CD8-positive, alpha-beta memory T cell (primary cell): Measurements from ENCODE around the gene TPRX1. TPM values are rescaled to one million over a fixed set of nuclear protein-coding genes. Genes with fewer than 3 reads are reported as not detected.
A peak's percentile ranks its signal among the peaks of the same experiment; 100 is the strongest.
"Not testable (repeated sequence)": the region's sequence is repeated elsewhere in the genome, so short reads cannot be mapped to it uniquely, and the experiment has no call there.

ENCODE experiments used
- CTCF ChIA-PET: fragments of 350-600 bp; sonication (Branson Sonifier 250); formaldehyde crosslinking; loops from one replicate; lab custom pipeline; 2021; ENCODE audit warnings: antibody characterized with exemption; lab: Charles Lee
- POLR2A ChIA-PET: fragments of 350-600 bp; sonication (Branson Sonifier 250); formaldehyde crosslinking; loops from one replicate; lab custom pipeline; 2021; ENCODE audit warnings: antibody characterized with exemption; lab: Charles Lee
- DNase-seq, 5 donors: peaks; one replicate each; pipeline versions ENCODE4 v3.0.0 to v3.0.0-alpha.2; 2020 to 2022; ENCODE audit warnings: mixed read lengths in 1 of 5
- H3K27ac ChIP-seq: one replicate; pipeline ENCODE4 v1.7.0; 2013; ENCODE audit warnings: low read depth, mild to moderate bottlenecking, low read length, moderate library complexity
- H3K27me3 ChIP-seq: 2 replicates; pipeline ENCODE4 v1.7.0; 2013; ENCODE audit warnings: low read length, mild to moderate bottlenecking; ENCODE audit not compliant: insufficient read depth, poor library complexity, severe bottlenecking
- H3K36me3 ChIP-seq: 2 replicates; pipeline ENCODE4 v1.7.0; 2013; ENCODE audit warnings: mild to moderate bottlenecking, low read length, moderate library complexity; ENCODE audit not compliant: insufficient read depth
- H3K4me1 ChIP-seq: 2 replicates; pipeline ENCODE4 v1.7.0; 2013; ENCODE audit warnings: mild to moderate bottlenecking, low read length, moderate library complexity; ENCODE audit not compliant: insufficient read depth
- H3K4me3 ChIP-seq: 2 replicates; pipeline ENCODE4 v1.7.0; 2013; ENCODE audit warnings: mild to moderate bottlenecking, low read length
- H3K9me3 ChIP-seq: 2 replicates; pipeline ENCODE4 v1.7.0; 2013; ENCODE audit warnings: mild to moderate bottlenecking, low read length
- H3K27ac Mint-ChIP-seq, 8 donors: one replicate each; pipeline ENCODE4 v1.8.0; 2020 to 2021; ENCODE audit warnings: mixed read lengths in 8 of 8, mild to moderate bottlenecking in 6 of 8, inconsistent platforms in 3 of 8, moderate library complexity in 3 of 8
- H3K27me3 Mint-ChIP-seq, 2 donors: one replicate each; pipeline ENCODE4 v1.8.0; 2020 to 2021; ENCODE audit warnings: mixed read lengths in 2 of 2, mild to moderate bottlenecking in 1 of 2, moderate library complexity in 1 of 2
- H3K36me3 Mint-ChIP-seq, 3 donors: one replicate each; pipeline ENCODE4 v1.8.0; 2020 to 2021; ENCODE audit warnings: mixed read lengths in 3 of 3, inconsistent platforms in 1 of 3, mild to moderate bottlenecking in 1 of 3
- H3K4me1 Mint-ChIP-seq, 3 donors: one replicate each; pipeline ENCODE4 v1.8.0; 2020 to 2021; ENCODE audit warnings: mixed read lengths in 3 of 3, inconsistent platforms in 1 of 3, mild to moderate bottlenecking in 1 of 3
- H3K4me3 Mint-ChIP-seq, 7 donors: one replicate each; pipeline ENCODE4 v1.8.0; 2020 to 2021; ENCODE audit warnings: mixed read lengths in 7 of 7, mild to moderate bottlenecking in 6 of 7, moderate library complexity in 4 of 7, inconsistent platforms in 2 of 7
- H3K9me3 Mint-ChIP-seq, 5 donors: one replicate each; pipeline ENCODE4 v1.8.0; 2020 to 2022; ENCODE audit warnings: mixed read lengths in 5 of 5, mild to moderate bottlenecking in 3 of 5, moderate library complexity in 2 of 5, inconsistent platforms in 1 of 5
- polyA plus RNA-seq: library from polyadenylated mRNA; unstranded; fragments of 300-500 nt; fragmentation: Illumina TruSeq; gene quantifications from one replicate; pipeline ENCODE4 v1.2.3, GENCODE V29; 2021
- total RNA-seq, 2 experiments: library from RNA; stranded (reverse); gene quantifications; one replicate each; pipeline ENCODE4 v1.2.3, GENCODE V29; 2021

Gene TPRX1
- total and polyA plus RNA-seq, 3 experiments from 2014 or later = not detected

DNA sequence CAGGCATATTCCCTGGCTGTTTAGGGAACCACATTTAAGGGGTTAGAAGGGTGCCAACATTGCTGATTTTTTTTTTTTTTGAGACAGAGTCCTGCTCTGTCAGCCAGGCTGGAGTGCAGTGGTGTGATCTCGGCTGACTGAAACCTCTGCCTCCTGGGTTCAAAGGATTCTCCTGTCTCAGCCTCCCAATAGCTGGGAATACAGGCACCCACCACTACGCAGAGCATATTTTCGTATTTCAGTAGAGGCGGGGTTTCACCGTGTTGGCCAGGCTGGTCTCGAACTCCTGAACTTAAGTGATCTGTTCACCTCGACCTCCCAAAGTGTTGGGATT lies 9.6 kb upstream of the TPRX1 start:
- POLR2A ChIA-PET = no interaction called here
- Histone ChIP-seq H3K4me1 (no peaks in the 10 kb centered on the region), H3K27ac (no peak overlapping the region), H3K9me3 (no peaks in the 10 kb centered on the region), H3K4me3 (no peak overlapping the region), H3K27me3 (no peaks in the 10 kb centered on the region), H3K36me3 (no peaks in the 10 kb centered on the region)
- Mint-ChIP-seq H3K4me3 (no peak overlapping the region), H3K27ac (no peak overlapping the region), H3K27me3 (peaks cover 8 to 12% of the 10 kb centered on the region in 2 donors), H3K4me1 (no peaks in the 10 kb centered on the region), H3K9me3 (no peaks in the 10 kb centered on the region), H3K36me3 (no peaks in the 10 kb centered on the region)
- DNase-seq = no peak
- CTCF ChIA-PET = interaction anchor here (1.1 kb wide), 1 partner anchor 8 kb away, joined by 3 read pairs; no protein-coding TSS in a partner anchor

GRCh38 chr19:47813304-47813994 lies 9.1 kb upstream of the TPRX1 start:
- Histone ChIP-seq H3K27me3 (no peaks in the 10 kb centered on the region), H3K4me3 (no peak overlapping the region), H3K4me1 (no peaks in the 10 kb centered on the region), H3K27ac (no peak overlapping the region), H3K36me3 (no peaks in the 10 kb centered on the region), H3K9me3 (no peaks in the 10 kb centered on the region)
- H3K27ac Mint-ChIP-seq = peak overlapping the region in 1 of 8 donors; percentile 3
- H3K9me3 Mint-ChIP-seq = no peaks in the 10 kb centered on the region
- peaks cover 3 to 11% of the 10 kb centered on the region in 2 donors for H3K27me3 Mint-ChIP-seq
- POLR2A ChIA-PET = no interaction called here
- H3K36me3 Mint-ChIP-seq = no peaks in the 10 kb centered on the region
- DNase-seq = peak; percentile 25 to 72 (median 62)
- H3K4me1 Mint-ChIP-seq = no peaks in the 10 kb centered on the region
- CTCF ChIA-PET = interaction anchor here (1.0 kb wide), 1 partner anchor 14 kb away, joined by 3 read pairs; no protein-coding TSS in a partner anchor
- no peak overlapping the region for H3K4me3 Mint-ChIP-seq

DNA sequence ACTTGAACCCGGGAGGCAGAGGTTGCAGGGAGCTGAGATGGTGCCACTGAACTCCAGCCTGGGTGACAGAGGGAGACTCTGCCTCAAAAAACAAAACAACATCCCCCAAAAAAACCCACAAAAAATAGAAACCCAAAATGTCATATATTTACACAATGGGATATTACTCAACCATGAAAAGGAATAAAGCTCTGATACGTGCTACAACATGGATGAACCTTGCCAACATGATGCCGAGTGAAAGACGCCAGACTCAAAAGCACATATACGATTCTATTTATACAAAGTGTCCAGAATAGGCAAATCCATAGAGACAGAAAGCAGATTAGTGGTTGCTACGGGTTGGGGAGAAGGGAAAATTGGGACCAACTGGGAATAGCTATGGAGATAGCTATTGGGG lies 2.1 kb upstream of the TPRX1 start:
- H3K36me3 Mint-ChIP-seq = no peaks in the 10 kb centered on the region
- ChIA-PET POLR2A (no interaction called here), CTCF (interaction anchor here (0.7 kb wide), 1 partner anchor 8 kb away, joined by 3 read pairs; no protein-coding TSS in a partner anchor)

GRCh38 chr19:47805313-47805712 lies 962 bp upstream of the TPRX1 start:
- Mint-ChIP-seq H3K4me1 (no peaks in the 10 kb centered on the region), H3K27me3 (peaks cover 3 to 13% of the 10 kb centered on the region in 2 donors), H3K9me3 (peaks cover 0 to 5% (median 1%) of the 10 kb centered on the region in 5 donors), H3K4me3 (no peak overlapping the region), H3K27ac (no peak overlapping the region), H3K36me3 (peaks cover 0 to 6% (median 0%) of the 10 kb centered on the region in 3 donors)
- ChIA-PET POLR2A (no interaction called here), CTCF (no interaction called here)
- DNase-seq = no peak
- no peaks in the 10 kb centered on the region for H3K27me3 ChIP-seq
- H3K4me3 ChIP-seq = no peak overlapping the region
- H3K9me3 ChIP-seq = no peaks in the 10 kb centered on the region
- H3K4me1 ChIP-seq = no peaks in the 10 kb centered on the region
- H3K27ac ChIP-seq = no peak overlapping the region
- no peaks in the 10 kb centered on the region for H3K36me3 ChIP-seq

More for the DNA sequence above, 2.1 kb upstream of the TPRX1 start:
- Histone ChIP-seq H3K4me3 (no peak overlapping the region), H3K4me1 (no peaks in the 10 kb centered on the region), H3K9me3 (no peaks in the 10 kb centered on the region), H3K36me3 (no peaks in the 10 kb centered on the region), H3K27ac (no peak overlapping the region), H3K27me3 (no peaks in the 10 kb centered on the region)
- no peak for DNase-seq
- peaks cover 7 to 13% of the 10 kb centered on the region in 2 donors for H3K27me3 Mint-ChIP-seq
- no peaks in the 10 kb centered on the region for H3K4me1 Mint-ChIP-seq
- H3K4me3 Mint-ChIP-seq = no peak overlapping the region
- no peaks in the 10 kb centered on the region for H3K9me3 Mint-ChIP-seq
- H3K27ac Mint-ChIP-seq = no peak overlapping the region

DNA sequence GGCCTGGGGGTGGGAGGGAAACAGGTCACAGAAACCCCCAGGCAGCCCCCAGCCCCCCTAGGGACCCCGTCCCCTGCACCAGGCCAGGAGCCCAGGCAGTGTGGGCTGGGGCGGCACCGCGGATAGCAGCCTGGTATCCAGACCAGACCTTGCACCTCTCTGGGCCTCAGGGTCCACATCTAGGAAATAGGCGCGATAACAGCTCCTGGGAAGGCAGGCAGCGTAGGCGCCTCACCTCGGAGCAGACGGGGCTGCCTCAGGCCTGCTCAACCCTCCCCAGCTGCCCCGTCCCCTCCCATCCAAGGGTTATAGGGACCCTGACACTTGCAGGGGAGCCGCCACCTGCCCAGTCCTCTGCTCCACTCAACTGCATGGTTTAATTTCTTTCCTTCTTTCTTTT lies 680 bp downstream of the TPRX1 start:
- H3K27ac Mint-ChIP-seq, DNase-seq, H3K9me3 ChIP-seq, POLR2A ChIA-PET, H3K27ac ChIP-seq, H3K4me1 Mint-ChIP-seq, CTCF ChIA-PET, H3K4me3 Mint-ChIP-seq, H3K36me3 ChIP-seq, H3K9me3 Mint-ChIP-seq, H3K27me3 ChIP-seq, H3K4me1 ChIP-seq, H3K4me3 ChIP-seq: not testable (repeated sequence)
- peaks cover 0 to 11% (median 0%) of the 10 kb centered on the region in 3 donors for H3K36me3 Mint-ChIP-seq
- H3K27me3 Mint-ChIP-seq = peaks cover 9 to 14% of the 10 kb centered on the region in 2 donors

DNA sequence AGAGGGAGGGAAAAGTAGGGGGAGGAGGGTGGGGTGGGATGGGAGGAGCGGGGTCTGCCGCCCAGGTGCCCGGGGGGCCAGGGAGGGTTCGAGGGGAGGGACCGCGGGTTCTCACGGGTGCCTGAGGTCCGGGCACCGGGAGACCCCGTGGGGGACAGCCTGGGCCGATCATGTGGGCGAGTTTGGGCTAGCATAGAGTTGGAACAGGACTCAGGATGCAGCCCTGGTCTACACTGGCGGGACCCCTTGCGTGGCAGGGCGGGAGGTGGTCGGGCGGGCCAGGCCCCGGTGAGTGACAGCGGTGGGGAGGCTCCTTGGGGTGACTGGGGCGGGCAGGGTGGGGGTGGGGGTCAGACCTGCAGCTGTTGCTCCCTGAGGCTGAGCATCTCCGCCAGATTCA lies 1.2 kb downstream of the TPRX1 start:
- H3K9me3 ChIP-seq, H3K27ac ChIP-seq, H3K4me1 Mint-ChIP-seq, H3K27me3 ChIP-seq, H3K4me1 ChIP-seq, POLR2A ChIA-PET, H3K4me3 ChIP-seq, H3K36me3 ChIP-seq, H3K9me3 Mint-ChIP-seq, CTCF ChIA-PET, H3K4me3 Mint-ChIP-seq, DNase-seq, H3K27ac Mint-ChIP-seq: not testable (repeated sequence)
- Mint-ChIP-seq H3K36me3 (peaks cover 0 to 11% (median 0%) of the 10 kb centered on the region in 3 donors), H3K27me3 (peaks cover 9 to 16% of the 10 kb centered on the region in 2 donors)

- H3K27me3 Mint-ChIP-seq = peaks cover 9 to 22% of the 10 kb centered on the region in 2 donors
- peaks cover 0 to 8% (median 3%) of the 10 kb centered on the region in 5 donors for H3K9me3 Mint-ChIP-seq
Observed at GRCh38 chr19:47802521-47803043, 1.8 kb downstream of the TPRX1 start.

DNA sequence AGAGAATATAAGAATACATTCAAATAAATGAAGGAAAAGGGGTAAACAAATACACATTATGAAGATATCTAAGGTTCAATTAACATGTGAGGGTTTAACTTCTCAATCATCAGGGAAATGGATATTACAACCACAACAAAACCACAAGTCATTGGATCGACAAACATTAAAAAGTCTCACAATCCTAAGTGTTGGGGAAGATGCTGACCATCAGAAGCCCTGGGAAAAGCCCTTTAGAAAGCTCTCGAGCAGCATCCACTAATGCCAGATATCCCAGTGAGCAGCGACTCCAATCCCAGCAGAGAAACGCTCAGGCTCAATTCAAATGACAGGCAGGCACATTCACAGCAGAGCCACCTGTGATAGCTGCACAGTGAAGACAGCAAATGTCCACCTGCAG lies 3.1 kb downstream of the TPRX1 start:
- no peaks in the 10 kb centered on the region for H3K27me3 ChIP-seq
- H3K9me3 Mint-ChIP-seq = peaks cover 0 to 8% (median 3%) of the 10 kb centered on the region in 5 donors
- no peak overlapping the region for H3K27ac ChIP-seq
- H3K27me3 Mint-ChIP-seq = peaks cover 9 to 19% of the 10 kb centered on the region in 2 donors
- ChIA-PET CTCF (no interaction called here), POLR2A (no interaction called here)
- H3K27ac Mint-ChIP-seq = peak overlapping the region in 1 of 8 donors; percentile 64
- no peak overlapping the region for H3K4me3 ChIP-seq
- peaks cover 0 to 11% (median 0%) of the 10 kb centered on the region in 3 donors for H3K36me3 Mint-ChIP-seq
- no peaks in the 10 kb centered on the region for H3K36me3 ChIP-seq
- H3K4me3 Mint-ChIP-seq = no peak overlapping the region
- no peaks in the 10 kb centered on the region for H3K4me1 Mint-ChIP-seq
- no peaks in the 10 kb centered on the region for H3K4me1 ChIP-seq
- DNase-seq = no peak
- no peaks in the 10 kb centered on the region for H3K9me3 ChIP-seq

More at GRCh38 chr19:47802521-47803043, 1.8 kb downstream of the TPRX1 start:
- no peaks in the 10 kb centered on the region for H3K36me3 ChIP-seq
- no peak overlapping the region for H3K4me3 ChIP-seq
- no peak for DNase-seq
- Mint-ChIP-seq H3K27ac (peak overlapping the region in 2 of 8 donors; percentile 17 to 21), H3K4me1 (no peaks in the 10 kb centered on the region), H3K4me3 (no peak overlapping the region), H3K36me3 (peaks cover 0 to 11% (median 0%) of the 10 kb centered on the region in 3 donors)
- CTCF ChIA-PET = no interaction called here
- POLR2A ChIA-PET = no interaction called here
- no peaks in the 10 kb centered on the region for H3K9me3 ChIP-seq
- H3K27ac ChIP-seq = no peak overlapping the region
- H3K27me3 ChIP-seq = no peaks in the 10 kb centered on the region
- H3K4me1 ChIP-seq = no peaks in the 10 kb centered on the region
